HepG2 (cell line): ENCODE measurements around the gene FANCD2OS. TPM values are rescaled to one million over a fixed set of nuclear protein-coding genes. Genes with fewer than 3 reads are reported as not detected.
A peak's percentile ranks its signal among the peaks of the same experiment; 100 is the strongest.

Source experiments
- HNRNPLL ChIP-seq: fragments of 200-400 bp; formaldehyde crosslinking; IDR thresholded peaks from 2 replicates; pipeline ENCODE4 v1.6.1; 2017; ENCODE audit warnings: mild to moderate bottlenecking, low read depth, low read length; ENCODE audit not compliant: poor library complexity, severe bottlenecking
- SMC3 ChIP-seq: IDR thresholded peaks from 2 replicates; pipeline ENCODE4 v1.6.1; 2011; ENCODE audit warnings: low read length, improper control_type of control experiment
- SP1 ChIP-seq, 2 experiments: fragments of 450-650 bp in 1 of 2; sonication (generic) in 1 of 2; formaldehyde crosslinking in 1 of 2; IDR thresholded peaks; 2 replicates each; pipeline versions ENCODE4 v1.4.0 to v1.6.1; 2016 to 2020; ENCODE audit warnings: missing genetic modification reagents in 1 of 2
- TAF1 ChIP-seq: sonication (generic); formaldehyde crosslinking; IDR thresholded peaks from 2 replicates; pipeline ENCODE4 v1.4.0; 2020; ENCODE audit warnings: missing genetic modification reagents
- ZNF543 ChIP-seq: sonication (generic); formaldehyde crosslinking; IDR thresholded peaks from 2 replicates; pipeline ENCODE4 v1.4.0; 2020; ENCODE audit warnings: mild to moderate bottlenecking, missing genetic modification reagents
- ZNF605 ChIP-seq: sonication (generic); formaldehyde crosslinking; IDR thresholded peaks from 2 replicates; pipeline ENCODE4 v1.8.0; 2022; ENCODE audit warnings: mild to moderate bottlenecking, missing genetic modification reagents
- polyA plus RNA-seq, 8 experiments: library from polyadenylated mRNA; depleted of rRNA in 3 of 8; stranded (reverse) in 7 of 8; unstranded in 1 of 8; fragments of >200 nt; fragmentation: Illumina TruSeq in 4 of 8; extraction: Trizol in 4 of 8; gene quantifications; 2 replicates each; pipeline versions ENCODE4 v1.2.1 to v1.2.3, GENCODE V29; 2011 to 2016; ENCODE audit warnings: low read depth in 4 of 8, missing spikeins in 1 of 8, mixed read lengths in 1 of 8; ENCODE audit not compliant: insufficient read depth in 1 of 8
- total RNA-seq, 5 experiments: library from RNA; depleted of rRNA; stranded (reverse); fragments of >200 nt; fragmentation: Illumina TruSeq; extraction: Trizol; gene quantifications; 2 replicates each; pipeline ENCODE4 v1.2.3, GENCODE V29; 2016; ENCODE audit warnings: low read depth in 1 of 5
- TF ChIP-seq, protein P1 (sequence below): sonication (generic); formaldehyde crosslinking; IDR thresholded peaks from 2 replicates; pipeline ENCODE4 v1.4.0; 2020; ENCODE audit warnings: mild to moderate bottlenecking, missing genetic modification reagents
- TF ChIP-seq, protein P2 (sequence below): sonication (generic); formaldehyde crosslinking; IDR thresholded peaks from 2 replicates; pipeline ENCODE4 v1.4.0; 2020; ENCODE audit warnings: missing genetic modification reagents, mild to moderate bottlenecking, borderline replicate concordance
- TF ChIP-seq, protein P3 (sequence below): sonication (generic); formaldehyde crosslinking; IDR thresholded peaks from 2 replicates; pipeline ENCODE4 v1.4.0; 2020; ENCODE audit warnings: missing genetic modification reagents, borderline replicate concordance
- TF ChIP-seq, protein P4 (sequence below): sonication (generic); formaldehyde crosslinking; IDR thresholded peaks from 2 replicates; pipeline ENCODE4 v1.8.0; 2022; ENCODE audit warnings: missing genetic modification reagents, low read depth, mild to moderate bottlenecking, borderline replicate concordance
- TF ChIP-seq, protein P5 (sequence below): sonication (generic); formaldehyde crosslinking; IDR thresholded peaks from 2 replicates; pipeline ENCODE4 v1.4.0; 2020; ENCODE audit warnings: missing genetic modification reagents

The FANCD2OS gene
- total and polyA plus RNA-seq, 2 of the 13 experiments (the other 11 are each of a cell fraction or from before 2014, with no cell fraction given), result not detected

DNA sequence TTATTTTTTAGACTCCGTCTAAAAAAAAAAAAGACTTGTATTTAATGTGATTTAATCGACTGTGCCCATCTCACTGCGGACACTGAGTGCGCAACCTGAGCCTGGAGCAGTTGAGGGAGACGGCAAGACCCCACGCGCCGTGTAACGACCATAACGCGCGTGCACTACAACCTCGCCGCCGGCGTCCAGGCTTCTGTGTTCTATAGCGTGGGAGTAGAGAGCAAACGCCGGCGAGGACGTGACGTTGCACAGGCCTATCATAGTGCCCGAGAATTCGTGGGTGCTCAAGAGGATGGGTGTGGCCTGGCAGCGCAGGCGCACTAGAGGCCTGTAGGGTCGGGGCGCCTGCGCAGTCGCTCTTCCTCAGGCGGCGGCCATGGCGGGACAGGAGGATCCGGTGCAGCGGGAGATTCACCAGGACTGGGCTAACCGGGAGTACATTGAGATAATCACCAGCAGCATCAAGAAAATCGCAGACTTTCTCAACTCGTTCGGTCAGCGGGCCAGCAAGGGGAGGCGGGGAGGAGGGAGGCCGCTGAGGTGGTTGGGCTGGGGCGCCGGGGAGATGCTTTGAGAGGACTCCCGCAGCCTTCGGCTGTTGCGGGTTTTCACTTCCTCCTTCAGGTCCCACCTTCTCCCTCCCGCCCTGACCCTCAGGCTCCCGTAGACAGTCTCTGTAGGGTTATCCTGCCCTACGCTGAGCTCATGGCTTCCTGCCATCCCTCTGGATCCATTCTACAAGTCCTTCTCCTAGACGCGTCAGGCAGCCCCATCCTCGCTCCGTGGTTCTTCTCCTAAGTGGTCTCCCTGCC, 7.5 kb upstream of the FANCD2OS start, which contains the start of gene BRK1 (continued):
- TF ChIP-seq, protein P1, sequence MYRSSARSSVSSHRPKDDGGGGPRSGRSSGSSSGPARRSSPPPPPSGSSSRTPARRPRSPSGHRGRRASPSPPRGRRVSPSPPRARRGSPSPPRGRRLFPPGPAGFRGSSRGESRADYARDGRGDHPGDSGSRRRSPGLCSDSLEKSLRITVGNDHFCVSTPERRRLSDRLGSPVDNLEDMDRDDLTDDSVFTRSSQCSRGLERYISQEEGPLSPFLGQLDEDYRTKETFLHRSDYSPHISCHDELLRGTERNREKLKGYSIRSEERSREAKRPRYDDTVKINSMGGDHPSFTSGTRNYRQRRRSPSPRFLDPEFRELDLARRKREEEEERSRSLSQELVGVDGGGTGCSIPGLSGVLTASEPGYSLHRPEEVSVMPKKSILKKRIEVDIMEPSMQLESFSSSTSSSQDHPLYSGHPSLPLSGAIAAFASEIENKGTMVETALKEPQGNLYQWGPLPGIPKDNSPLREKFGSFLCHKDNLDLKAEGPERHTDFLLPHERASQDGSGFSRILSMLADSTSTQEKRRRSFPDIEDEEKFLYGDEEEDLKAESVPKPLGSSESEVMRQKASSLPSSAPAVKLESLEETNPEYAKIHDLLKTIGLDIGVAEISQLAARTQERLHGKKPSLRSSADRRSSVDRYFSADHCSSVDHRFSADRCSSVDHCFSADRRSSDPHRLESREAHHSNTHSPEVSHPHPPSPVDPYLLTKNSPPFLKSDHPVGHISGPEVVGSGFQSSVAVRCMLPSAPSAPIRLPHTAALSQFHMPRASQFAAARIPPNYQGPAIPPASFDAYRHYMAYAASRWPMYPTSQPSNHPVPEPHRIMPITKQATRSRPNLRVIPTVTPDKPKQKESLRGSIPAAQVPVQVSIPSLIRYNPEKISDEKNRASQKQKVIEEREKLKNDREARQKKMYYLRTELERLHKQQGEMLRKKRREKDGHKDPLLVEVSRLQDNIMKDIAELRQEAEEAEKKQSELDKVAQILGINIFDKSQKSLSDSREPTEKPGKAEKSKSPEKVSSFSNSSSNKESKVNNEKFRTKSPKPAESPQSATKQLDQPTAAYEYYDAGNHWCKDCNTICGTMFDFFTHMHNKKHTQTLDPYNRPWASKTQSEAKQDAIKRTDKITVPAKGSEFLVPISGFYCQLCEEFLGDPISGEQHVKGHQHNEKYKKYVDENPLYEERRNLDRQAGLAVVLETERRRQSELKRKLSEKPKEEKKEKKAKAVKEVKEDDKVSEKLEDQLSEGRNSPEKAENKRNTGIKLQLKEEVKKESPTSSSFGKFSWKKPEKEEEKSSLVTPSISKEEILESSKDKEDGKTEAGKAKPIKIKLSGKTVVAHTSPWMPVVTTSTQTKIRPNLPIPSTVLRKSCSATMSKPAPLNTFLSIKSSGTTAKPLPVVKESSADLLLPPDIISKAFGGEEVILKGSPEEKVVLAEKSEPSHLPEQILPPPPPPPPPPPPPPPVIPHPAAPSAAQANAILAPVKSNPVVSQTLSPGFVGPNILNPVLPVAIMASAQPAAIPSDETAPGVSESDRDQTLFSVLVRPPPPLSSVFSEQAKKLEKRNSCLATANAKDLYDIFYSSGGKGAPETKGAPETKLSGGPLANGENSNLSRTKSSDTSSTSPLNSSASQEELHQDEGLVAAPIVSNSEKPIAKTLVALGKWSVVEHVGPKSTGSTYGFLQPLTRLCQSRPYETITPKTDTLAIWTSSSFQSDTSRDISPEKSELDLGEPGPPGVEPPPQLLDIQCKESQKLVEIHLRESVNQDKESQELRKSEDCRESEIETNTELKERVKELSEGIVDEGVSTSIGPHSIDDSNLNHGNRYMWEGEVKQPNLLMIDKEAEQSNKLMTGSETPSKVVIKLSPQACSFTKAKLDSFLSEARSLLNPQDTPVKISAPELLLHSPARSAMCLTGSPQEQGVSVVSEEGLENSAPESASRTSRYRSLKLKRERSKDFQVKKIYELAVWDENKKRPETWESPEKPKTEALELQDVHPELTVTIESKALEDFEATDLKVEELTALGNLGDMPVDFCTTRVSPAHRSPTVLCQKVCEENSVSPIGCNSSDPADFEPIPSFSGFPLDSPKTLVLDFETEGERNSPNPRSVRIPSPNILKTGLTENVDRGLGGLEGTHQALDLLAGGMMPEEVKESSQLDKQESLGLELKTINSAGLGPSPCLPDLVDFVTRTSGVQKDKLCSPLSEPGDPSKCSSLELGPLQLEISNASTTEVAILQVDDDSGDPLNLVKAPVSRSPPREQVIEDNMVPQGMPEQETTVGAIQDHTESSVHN (CRISPR knock-in tag), result 0 out of 2 replicates have a peak, but pooled peaks have one; percentile 35
- TF ChIP-seq ZNF543 (CRISPR knock-in tag), result 0 out of 2 replicates have a peak, but pooled peaks have one; percentile 26
- TF ChIP-seq ZNF605 (CRISPR knock-in tag), result no peak; the same call in 1 of the 2 replicates
- TF ChIP-seq, protein P2, sequence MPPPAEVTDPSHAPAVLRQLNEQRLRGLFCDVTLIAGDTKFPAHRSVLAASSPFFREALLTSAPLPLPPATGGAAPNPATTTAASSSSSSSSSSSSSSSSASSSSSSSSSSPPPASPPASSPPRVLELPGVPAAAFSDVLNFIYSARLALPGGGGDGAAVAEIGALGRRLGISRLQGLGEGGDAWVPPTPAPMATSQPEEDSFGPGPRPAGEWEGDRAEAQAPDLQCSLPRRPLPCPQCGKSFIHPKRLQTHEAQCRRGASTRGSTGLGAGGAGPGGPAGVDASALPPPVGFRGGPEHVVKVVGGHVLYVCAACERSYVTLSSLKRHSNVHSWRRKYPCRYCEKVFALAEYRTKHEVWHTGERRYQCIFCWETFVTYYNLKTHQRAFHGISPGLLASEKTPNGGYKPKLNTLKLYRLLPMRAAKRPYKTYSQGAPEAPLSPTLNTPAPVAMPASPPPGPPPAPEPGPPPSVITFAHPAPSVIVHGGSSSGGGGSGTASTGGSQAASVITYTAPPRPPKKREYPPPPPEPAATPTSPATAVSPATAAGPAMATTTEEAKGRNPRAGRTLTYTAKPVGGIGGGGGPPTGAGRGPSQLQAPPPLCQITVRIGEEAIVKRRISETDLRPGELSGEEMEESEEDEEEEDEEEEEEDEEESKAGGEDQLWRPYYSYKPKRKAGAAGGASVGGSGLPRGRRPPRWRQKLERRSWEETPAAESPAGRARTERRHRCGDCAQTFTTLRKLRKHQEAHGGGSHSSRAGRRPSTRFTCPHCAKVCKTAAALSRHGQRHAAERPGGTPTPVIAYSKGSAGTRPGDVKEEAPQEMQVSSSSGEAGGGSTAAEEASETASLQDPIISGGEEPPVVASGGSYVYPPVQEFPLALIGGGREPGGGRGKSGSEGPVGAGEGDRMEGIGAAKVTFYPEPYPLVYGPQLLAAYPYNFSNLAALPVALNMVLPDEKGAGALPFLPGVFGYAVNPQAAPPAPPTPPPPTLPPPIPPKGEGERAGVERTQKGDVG, result 0 out of 2 replicates have a peak, but pooled peaks have one; percentile 36
- TF ChIP-seq, protein P3, sequence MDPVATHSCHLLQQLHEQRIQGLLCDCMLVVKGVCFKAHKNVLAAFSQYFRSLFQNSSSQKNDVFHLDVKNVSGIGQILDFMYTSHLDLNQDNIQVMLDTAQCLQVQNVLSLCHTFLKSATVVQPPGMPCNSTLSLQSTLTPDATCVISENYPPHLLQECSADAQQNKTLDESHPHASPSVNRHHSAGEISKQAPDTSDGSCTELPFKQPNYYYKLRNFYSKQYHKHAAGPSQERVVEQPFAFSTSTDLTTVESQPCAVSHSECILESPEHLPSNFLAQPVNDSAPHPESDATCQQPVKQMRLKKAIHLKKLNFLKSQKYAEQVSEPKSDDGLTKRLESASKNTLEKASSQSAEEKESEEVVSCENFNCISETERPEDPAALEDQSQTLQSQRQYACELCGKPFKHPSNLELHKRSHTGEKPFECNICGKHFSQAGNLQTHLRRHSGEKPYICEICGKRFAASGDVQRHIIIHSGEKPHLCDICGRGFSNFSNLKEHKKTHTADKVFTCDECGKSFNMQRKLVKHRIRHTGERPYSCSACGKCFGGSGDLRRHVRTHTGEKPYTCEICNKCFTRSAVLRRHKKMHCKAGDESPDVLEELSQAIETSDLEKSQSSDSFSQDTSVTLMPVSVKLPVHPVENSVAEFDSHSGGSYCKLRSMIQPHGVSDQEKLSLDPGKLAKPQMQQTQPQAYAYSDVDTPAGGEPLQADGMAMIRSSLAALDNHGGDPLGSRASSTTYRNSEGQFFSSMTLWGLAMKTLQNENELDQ (CRISPR knock-in tag), result no peak
- peak; percentile 62 for TF ChIP-seq HNRNPLL
- TF ChIP-seq, protein P4, sequence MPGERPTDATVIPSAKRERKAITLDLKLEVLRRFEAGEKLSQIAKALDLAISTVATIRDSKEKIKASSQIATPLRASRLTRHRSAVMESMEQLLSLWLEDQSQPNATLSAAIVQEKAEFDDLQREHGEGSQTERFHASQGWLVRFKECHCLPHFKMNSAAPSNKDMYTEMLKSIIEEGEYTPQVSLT (CRISPR knock-in tag), result no peak
- no peak for TF ChIP-seq SMC3
- no peak for TF ChIP-seq SP1 (IDR thresholded peaks at IDR 0.05)
- peak; percentile 69 for TF ChIP-seq SP1 (CRISPR knock-in tag; IDR thresholded peaks at IDR 0.05)
- TF ChIP-seq, protein P5, sequence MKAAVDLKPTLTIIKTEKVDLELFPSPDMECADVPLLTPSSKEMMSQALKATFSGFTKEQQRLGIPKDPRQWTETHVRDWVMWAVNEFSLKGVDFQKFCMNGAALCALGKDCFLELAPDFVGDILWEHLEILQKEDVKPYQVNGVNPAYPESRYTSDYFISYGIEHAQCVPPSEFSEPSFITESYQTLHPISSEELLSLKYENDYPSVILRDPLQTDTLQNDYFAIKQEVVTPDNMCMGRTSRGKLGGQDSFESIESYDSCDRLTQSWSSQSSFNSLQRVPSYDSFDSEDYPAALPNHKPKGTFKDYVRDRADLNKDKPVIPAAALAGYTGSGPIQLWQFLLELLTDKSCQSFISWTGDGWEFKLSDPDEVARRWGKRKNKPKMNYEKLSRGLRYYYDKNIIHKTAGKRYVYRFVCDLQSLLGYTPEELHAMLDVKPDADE (CRISPR knock-in tag), result 0 out of 2 replicates have a peak, but pooled peaks have one; percentile 73
- TF ChIP-seq TAF1 (CRISPR knock-in tag), result peak; percentile 87
